Stimulated activated effector memory CD8-positive, alpha-beta T cell treated with anti-CD3 and anti-CD28 coated beads, Interleukin-12 subunit alpha, Interleukin-12 subunit beta, amount 100 ng/mL, for 72 hours (primary cell): ENCODE measurements around the gene LARP1B.
"Not testable (repeated sequence)": the region's sequence is repeated elsewhere in the genome, so short reads cannot be mapped to it uniquely, and the experiment has no call there.

Experiments
- ATAC-seq: fragments of 150-1000 bp; cut with Tn5 transposase; 2 replicates; pipeline ENCODE4 v1.10.0; 2021
- DNase-seq, 2 donors: peaks; one replicate each; pipeline ENCODE4 v3.0.0; 2021 to 2022; ENCODE audit warnings: low spot score in 2 of 2
- H3K27ac Mint-ChIP-seq: one replicate; pipeline ENCODE4 v1.8.0; 2022; ENCODE audit warnings: mild to moderate bottlenecking, mixed read lengths
- H3K36me3 Mint-ChIP-seq: one replicate; pipeline ENCODE4 v1.8.0; 2022; ENCODE audit warnings: mild to moderate bottlenecking, mixed read lengths
- H3K4me1 Mint-ChIP-seq: one replicate; pipeline ENCODE4 v1.8.0; 2022; ENCODE audit warnings: mixed read lengths
- H3K4me3 Mint-ChIP-seq: one replicate; pipeline ENCODE4 v1.8.0; 2022; ENCODE audit warnings: mild to moderate bottlenecking, mixed read lengths
- H3K9me3 Mint-ChIP-seq: one replicate; pipeline ENCODE4 v1.8.0; 2022; ENCODE audit warnings: mixed read lengths

The LARP1B gene

DNA sequence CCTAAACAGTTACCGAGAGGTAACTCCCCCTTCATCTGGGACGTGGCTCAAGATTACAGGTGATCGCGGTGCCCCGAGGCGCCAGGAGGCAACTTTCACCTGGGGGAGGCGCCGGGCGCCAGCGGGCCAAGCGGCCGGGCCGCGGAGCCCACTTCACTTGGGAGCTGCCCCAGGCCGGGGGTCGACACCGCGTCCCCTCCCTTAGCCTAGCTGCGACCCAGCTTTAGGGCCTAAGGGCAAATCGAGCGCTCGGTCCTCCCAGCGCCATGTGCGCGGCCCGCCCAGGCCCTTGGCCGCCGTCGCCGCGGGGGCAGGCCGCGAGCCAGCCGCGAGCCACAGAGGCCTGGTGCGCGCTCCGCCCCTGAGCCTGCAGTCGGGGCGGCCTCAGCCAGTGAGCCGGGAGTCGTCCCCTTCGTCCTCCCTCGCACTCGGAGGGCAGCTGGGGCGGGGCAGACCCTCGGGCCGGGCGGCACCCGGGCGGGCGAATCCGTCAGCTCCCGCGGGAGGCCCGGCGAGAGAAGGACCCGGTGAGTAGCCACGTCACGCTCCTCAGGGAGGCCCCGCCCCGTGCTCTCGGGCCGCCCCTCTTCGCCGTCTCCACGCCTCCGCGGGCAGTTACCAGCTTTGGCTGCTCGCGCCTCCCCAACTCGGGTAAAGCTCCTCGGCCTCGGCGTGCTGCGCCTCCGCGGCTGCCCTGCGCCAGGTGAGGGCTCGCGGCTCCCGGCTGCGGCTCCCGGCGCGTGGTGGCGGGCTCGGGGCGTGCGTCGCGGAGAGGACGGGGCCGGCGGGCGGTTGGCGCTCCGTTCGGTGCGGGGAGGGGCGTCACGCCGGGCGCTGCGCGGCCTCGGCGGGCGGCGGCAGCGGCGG is at the start of gene LARP1B:
TSS of gene LARP1B (plus strand) at position 614 of the 867 bp plus-strand sequence. CDS start 13,640 bp downstream, outside the sequence.
- Mint-ChIP-seq H3K4me1 (peaks cover 11% of the 10 kb centered on the region), H3K9me3 (no peaks in the 10 kb centered on the region), H3K4me3 (peak within 1 kb of the TSS; percentile 76), H3K27ac (peak within 1 kb of the TSS; percentile 93), H3K36me3 (no peaks in the 10 kb centered on the region)
- DNase-seq: peak; percentile 91 to 96
- ATAC-seq: peak; percentile 95

GRCh38 chr4:128025319-128025718 is 35.8 kb upstream of the LARP1B start:
- no peaks in the 10 kb centered on the region for H3K4me1 Mint-ChIP-seq
- H3K36me3 Mint-ChIP-seq: peaks cover 100% of the 10 kb centered on the region
- DNase-seq: no peak
- no peaks in the 10 kb centered on the region for H3K9me3 Mint-ChIP-seq
- H3K4me3 Mint-ChIP-seq: no peak overlapping the region
- no peak for ATAC-seq
- no peak overlapping the region for H3K27ac Mint-ChIP-seq

- Mint-ChIP-seq H3K27ac (no peak overlapping the region), H3K4me3 (no peak overlapping the region), H3K9me3 (no peaks in the 10 kb centered on the region), H3K36me3 (peaks cover 73% of the 10 kb centered on the region), H3K4me1 (no peaks in the 10 kb centered on the region)
- ATAC-seq: no peak
- DNase-seq: no peak
These were observed 31.2 kb upstream of the LARP1B start for GRCh38 chr4:128029907-128030306.

- ATAC-seq (no peak), DNase-seq (no peak)
- H3K9me3 Mint-ChIP-seq: no peaks in the 10 kb centered on the region
- no peaks in the 10 kb centered on the region for H3K4me1 Mint-ChIP-seq
- no peak overlapping the region for H3K27ac Mint-ChIP-seq
- H3K4me3 Mint-ChIP-seq: no peak overlapping the region
- peaks cover 59% of the 10 kb centered on the region for H3K36me3 Mint-ChIP-seq
These were observed 29.2 kb upstream of the LARP1B start for GRCh38 chr4:128031756-128032384.

DNA sequence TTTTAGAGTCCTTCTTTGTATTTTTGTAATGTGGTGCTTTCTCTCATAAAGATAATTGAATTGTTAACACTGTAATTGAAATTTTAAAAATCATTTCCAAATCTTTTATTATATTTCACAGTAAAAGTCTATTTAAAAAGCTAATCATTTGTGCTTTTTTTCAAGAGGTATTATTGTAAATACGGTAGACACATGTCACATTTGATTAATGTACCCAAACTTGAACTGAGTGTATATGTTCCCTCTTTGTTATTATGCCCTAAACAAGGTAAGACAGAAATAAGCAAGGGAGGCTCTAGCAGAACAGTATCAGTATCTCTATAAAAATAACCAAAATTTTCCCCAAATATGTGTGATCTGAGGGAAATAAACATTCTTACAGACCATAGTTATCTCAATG is 21.5 kb upstream of the LARP1B start:
- Mint-ChIP-seq H3K27ac (no peak overlapping the region), H3K36me3 (peaks cover 9% of the 10 kb centered on the region), H3K4me1 (no peaks in the 10 kb centered on the region), H3K9me3 (no peaks in the 10 kb centered on the region), H3K4me3 (no peak overlapping the region)
- DNase-seq (no peak), ATAC-seq (no peak)

- DNase-seq, ATAC-seq, H3K36me3 Mint-ChIP-seq, H3K27ac Mint-ChIP-seq, H3K4me3 Mint-ChIP-seq, H3K4me1 Mint-ChIP-seq, H3K9me3 Mint-ChIP-seq: not testable (repeated sequence)
These were observed 14.1 kb upstream of the LARP1B start for GRCh38 chr4:128047019-128047418.

DNA sequence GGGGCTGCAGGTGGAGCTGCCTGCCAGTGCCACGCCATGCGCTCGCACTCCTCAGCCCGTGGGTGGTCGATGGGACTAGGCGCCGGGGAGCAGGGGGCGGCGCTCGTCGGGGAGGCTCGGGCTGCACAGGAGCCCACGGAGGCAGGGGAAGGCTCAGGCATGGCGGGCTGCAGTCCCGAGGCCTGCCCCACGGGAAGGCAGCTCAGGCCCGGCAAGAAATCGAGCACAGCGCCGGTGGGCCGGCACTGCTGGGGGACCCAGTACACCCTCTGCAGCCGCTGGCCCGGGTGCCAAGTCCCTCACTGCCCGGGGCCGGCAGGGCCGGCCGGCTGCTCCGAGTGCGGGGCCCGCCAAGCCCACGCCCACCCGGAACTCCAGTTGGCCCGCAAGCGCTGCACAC is 13.6 kb upstream of the LARP1B start:
- not testable (repeated sequence) for H3K4me1 Mint-ChIP-seq, H3K9me3 Mint-ChIP-seq, H3K4me3 Mint-ChIP-seq, H3K27ac Mint-ChIP-seq, ATAC-seq, H3K36me3 Mint-ChIP-seq, DNase-seq

DNA sequence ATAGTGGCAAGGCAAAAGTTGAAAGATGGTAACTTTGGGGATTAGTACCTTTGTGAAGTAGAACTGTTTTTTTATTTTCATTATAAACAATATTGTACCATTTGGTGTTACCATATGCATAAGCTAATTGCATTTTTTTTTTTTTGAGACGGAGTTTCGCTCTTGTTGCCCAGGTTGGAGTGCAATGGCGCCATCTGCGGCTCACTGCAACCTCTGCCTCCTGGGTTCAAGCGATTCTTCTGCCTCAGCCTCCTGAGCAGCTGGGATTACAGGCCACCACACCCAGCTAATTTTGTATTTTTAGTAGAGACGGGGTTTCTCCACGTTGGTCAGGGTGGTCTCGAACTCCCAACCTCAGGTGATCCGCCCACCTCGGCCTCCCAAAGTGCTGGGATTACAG is 9.9 kb upstream of the LARP1B start:
- not testable (repeated sequence) for H3K36me3 Mint-ChIP-seq, DNase-seq, H3K27ac Mint-ChIP-seq, H3K9me3 Mint-ChIP-seq, H3K4me3 Mint-ChIP-seq, ATAC-seq, H3K4me1 Mint-ChIP-seq

- not testable (repeated sequence) for H3K4me1 Mint-ChIP-seq, H3K9me3 Mint-ChIP-seq, DNase-seq, H3K36me3 Mint-ChIP-seq, ATAC-seq, H3K27ac Mint-ChIP-seq, H3K4me3 Mint-ChIP-seq
These were observed 6.2 kb upstream of the LARP1B start for GRCh38 chr4:128054907-128055306.

DNA sequence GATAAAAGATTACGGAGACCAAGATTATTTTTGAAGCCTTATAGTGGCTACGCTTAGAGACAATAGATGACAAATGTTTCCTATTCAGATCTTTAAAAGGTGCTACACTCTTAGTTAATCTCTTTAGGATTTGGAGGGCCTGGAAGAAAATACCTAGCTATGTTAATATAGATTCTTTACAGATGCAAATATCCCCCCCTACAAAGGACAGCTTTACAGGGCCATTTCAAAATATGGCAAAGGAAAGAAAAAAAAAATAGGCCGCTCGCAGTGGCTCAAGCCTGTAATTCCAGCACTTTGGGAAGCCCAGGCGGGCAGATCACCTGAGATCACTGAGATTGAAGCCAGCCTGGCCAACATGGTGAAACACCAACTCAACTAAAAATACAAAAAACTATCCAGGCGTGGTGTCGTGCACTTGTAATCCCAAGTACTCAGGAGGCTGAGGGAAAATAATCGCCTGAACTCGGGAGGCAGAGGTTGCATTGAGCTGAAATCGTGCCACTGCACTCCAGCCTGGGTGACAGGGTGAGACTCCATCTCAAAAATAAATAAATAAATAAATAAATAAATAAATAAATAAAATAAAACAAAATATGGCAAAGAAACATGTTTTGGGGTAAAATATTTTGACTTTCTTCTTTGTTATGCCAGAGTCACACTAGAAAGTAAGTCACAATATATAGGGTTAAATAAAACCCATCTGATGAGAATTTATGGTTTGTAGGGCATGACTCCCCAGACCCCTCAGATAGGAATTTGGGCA is 5.5 kb upstream of the LARP1B start:
- H3K4me3 Mint-ChIP-seq, DNase-seq, H3K27ac Mint-ChIP-seq, H3K9me3 Mint-ChIP-seq, ATAC-seq, H3K36me3 Mint-ChIP-seq, H3K4me1 Mint-ChIP-seq: not testable (repeated sequence)

DNA sequence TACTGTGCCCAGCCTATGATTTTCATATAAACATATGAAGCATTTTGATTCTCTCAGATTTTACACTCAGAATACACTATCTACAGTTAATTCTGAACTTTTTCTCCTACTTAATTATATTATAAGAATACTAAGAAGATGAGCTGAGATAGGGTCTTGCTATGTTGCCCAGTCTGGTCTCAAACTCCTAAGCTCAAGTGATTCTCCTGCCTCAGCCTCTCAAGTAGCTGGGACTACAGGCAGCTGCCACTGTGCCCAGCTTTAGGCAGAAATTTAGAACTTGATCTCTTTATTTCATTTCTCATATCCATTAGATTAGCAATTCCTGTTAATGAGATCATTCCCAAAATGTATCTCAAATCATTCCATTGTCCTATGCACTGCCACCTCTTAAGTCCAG is 4.7 kb upstream of the LARP1B start:
- no peak for ATAC-seq
- no peak overlapping the region for H3K4me3 Mint-ChIP-seq
- H3K27ac Mint-ChIP-seq: no peak overlapping the region
- H3K9me3 Mint-ChIP-seq: no peaks in the 10 kb centered on the region
- no peaks in the 10 kb centered on the region for H3K4me1 Mint-ChIP-seq
- H3K36me3 Mint-ChIP-seq: no peaks in the 10 kb centered on the region
- no peak for DNase-seq

- H3K27ac Mint-ChIP-seq: peak overlapping the region; percentile 93
- no peak for ATAC-seq
- H3K4me1 Mint-ChIP-seq: peaks cover 8% of the 10 kb centered on the region
- peak overlapping the region; percentile 76 for H3K4me3 Mint-ChIP-seq
- peak in 1 of 2 donors; percentile 38 for DNase-seq
- no peaks in the 10 kb centered on the region for H3K36me3 Mint-ChIP-seq
- H3K9me3 Mint-ChIP-seq: no peaks in the 10 kb centered on the region
These were observed 902 bp upstream of the LARP1B start for GRCh38 chr4:128060121-128060698.

DNA sequence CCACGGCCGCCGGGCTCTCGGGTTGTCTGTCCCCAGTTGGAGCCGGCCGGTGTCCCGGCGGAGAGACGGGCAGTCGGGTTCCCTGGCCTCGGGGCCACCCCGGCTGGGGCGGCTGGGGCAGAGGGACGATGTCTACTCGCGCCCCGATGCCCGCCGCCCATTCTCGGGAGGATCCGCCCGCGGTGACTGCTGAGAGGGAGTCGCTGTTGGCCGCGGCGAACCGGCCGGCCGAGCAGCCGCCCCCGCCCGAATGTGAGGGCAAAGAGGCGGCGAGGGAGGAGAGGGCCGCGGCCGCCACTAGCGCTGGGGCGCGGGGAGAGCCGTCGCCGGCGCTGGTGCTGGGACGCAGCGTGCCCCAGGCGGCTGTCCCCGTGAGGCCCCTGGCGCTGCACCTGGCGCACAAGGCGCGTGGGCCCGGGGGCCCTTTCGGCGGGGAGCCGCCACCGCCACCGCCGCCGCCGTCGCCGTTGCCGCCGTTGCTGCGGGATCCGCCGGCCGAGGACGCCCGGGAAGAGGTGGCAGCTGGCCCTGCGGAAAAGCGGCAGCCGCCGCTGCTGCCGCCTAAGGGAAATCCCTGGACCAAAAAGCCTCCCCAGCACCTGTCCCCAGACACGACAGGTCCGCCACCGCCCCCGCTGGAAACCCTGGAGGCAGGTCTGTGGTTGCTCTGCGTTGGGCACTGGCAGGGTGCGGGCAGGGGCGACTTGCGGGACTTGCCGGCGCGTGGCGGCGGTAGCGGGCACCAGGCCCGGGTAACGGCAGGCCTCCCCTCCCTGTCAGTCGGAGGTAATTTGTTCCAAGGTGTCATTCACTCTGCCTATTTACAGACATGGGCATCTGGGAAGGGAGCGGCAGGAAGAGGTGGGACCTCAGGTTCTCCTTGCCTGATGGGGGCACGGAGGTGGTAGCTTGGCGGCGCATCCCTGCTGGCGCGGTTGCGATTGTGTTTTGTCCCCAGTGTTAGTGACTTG is 739 bp downstream of the LARP1B start:
- ATAC-seq (peak; percentile 56), DNase-seq (peak; percentile 40 to 82)
- no peaks in the 10 kb centered on the region for H3K36me3 Mint-ChIP-seq
- H3K4me1 Mint-ChIP-seq: peaks cover 11% of the 10 kb centered on the region
- peak overlapping the region; percentile 76 for H3K4me3 Mint-ChIP-seq
- peak overlapping the region; percentile 52 for H3K27ac Mint-ChIP-seq
- H3K9me3 Mint-ChIP-seq: no peaks in the 10 kb centered on the region

DNA sequence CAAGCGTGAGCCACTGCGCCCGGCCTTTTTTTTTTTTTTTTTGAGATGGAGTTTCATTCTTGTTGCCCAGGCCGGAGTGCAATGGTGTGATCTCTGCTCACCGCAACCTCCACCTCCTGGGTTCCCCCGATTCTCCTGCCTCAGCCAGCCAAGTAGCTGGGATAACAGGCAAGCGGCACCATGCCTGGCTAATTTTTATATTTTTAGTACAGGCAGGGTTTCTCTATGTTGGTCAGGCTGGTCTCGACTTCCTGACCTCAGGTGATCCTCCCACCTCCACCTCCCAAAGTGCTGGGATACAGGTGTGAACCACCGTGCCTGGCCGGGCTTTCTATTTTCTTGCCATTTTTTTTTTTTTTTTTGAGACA is 5.3 kb downstream of the LARP1B start:
- not testable (repeated sequence) for DNase-seq, H3K36me3 Mint-ChIP-seq, H3K4me3 Mint-ChIP-seq, H3K27ac Mint-ChIP-seq, ATAC-seq, H3K9me3 Mint-ChIP-seq
- peaks cover 11% of the 10 kb centered on the region for H3K4me1 Mint-ChIP-seq
